AG20443 (cell line): ENCODE results near the gene SDS.

Experiments
- DNase-seq: peaks from one replicate; pipeline ENCODE4 v3.0.0; 2012; ENCODE audit warnings: low spot score, mixed read lengths

SDS gene

GRCh38 chr12:113348849-113349536 lies 54.7 kb downstream of the SDS start:
- DNase-seq: no peak

- peak; percentile 6 for DNase-seq
Observed at GRCh38 chr12:113347892-113348291, 55.8 kb downstream of the SDS start.

GRCh38 chr12:113347107-113347506 lies 56.6 kb downstream of the SDS start:
- DNase-seq: peak; percentile 2

GRCh38 chr12:113346353-113346752 lies 57.3 kb downstream of the SDS start:
- DNase-seq: no peak

- DNase-seq: no peak
Observed at GRCh38 chr12:113345318-113345717, 58.4 kb downstream of the SDS start.
